Keratinocyte (primary cell): ENCODE measurements around the gene CYP11A1. TPM values are rescaled to one million over a fixed set of nuclear protein-coding genes. Genes with fewer than 3 reads are reported as not detected.

Source experiments
- DNase-seq: peaks from one replicate; pipeline ENCODE4 v3.0.0-alpha.2; 2011; ENCODE audit warnings: low read depth, missing footprints, low spot score
- FAIRE-seq: peaks from 2 replicates; lab custom pipeline; 2011; peaks lifted over from hg19 to GRCh38; lab: Jason Lieb, UNC
- H2AFZ ChIP-seq: 2 replicates; pipeline ENCODE4 v1.6.0; 2012; ENCODE audit warnings: low read length, control low read depth, inconsistent platforms; ENCODE audit not compliant: control insufficient read depth
- H3K27ac ChIP-seq: 2 replicates; pipeline ENCODE4 v1.5.1; 2011; ENCODE audit warnings: low read length; ENCODE audit not compliant: control insufficient read depth, insufficient read depth
- H3K27me3 ChIP-seq: 3 replicates; pipeline ENCODE4 v1.6.0; 2011; ENCODE audit warnings: low read length; ENCODE audit not compliant: control insufficient read depth, insufficient read depth; ENCODE audit errors: extremely low read depth
- H3K36me3 ChIP-seq, 2 experiments: 2 replicates in 1 of 2; 3 replicates in 1 of 2; pipeline ENCODE4 v1.5.1; 2011; ENCODE audit warnings: low read length in 2 of 2, mild to moderate bottlenecking in 1 of 2; ENCODE audit not compliant: control insufficient read depth in 2 of 2, insufficient read depth in 2 of 2; ENCODE audit errors: extremely low read depth in 1 of 2
- H3K4me1 ChIP-seq: 3 replicates; pipeline ENCODE4 v1.5.1; 2011; ENCODE audit warnings: low read length; ENCODE audit not compliant: control insufficient read depth, insufficient read depth; ENCODE audit errors: extremely low read depth
- H3K4me2 ChIP-seq: 3 replicates; pipeline ENCODE4 v1.6.0; 2011; ENCODE audit warnings: low read depth, low read length; ENCODE audit not compliant: control insufficient read depth, insufficient read depth; ENCODE audit errors: extremely low read depth
- H3K4me3 ChIP-seq, 3 experiments: fragments of 200-600 bp in 1 of 3; sonication (generic) in 1 of 3; 2 replicates in 2 of 3; 3 replicates in 1 of 3; pipeline ENCODE4 v1.5.1; 2011 to 2016; ENCODE audit warnings: low read length in 3 of 3, mild to moderate bottlenecking in 3 of 3, control low read depth in 2 of 3, inconsistent platforms in 1 of 3, low read depth in 1 of 3, mixed read lengths in 1 of 3, mixed run types in 1 of 3, moderate library complexity in 1 of 3; ENCODE audit not compliant: control insufficient read depth in 2 of 3, insufficient read depth in 2 of 3; ENCODE audit errors: extremely low read depth in 1 of 3
- H3K79me2 ChIP-seq: 2 replicates; pipeline ENCODE4 v1.6.0; 2012; ENCODE audit warnings: low read length; ENCODE audit not compliant: control insufficient read depth, insufficient read depth
- H3K9ac ChIP-seq: 3 replicates; pipeline ENCODE4 v1.6.0; 2011; ENCODE audit warnings: low read length; ENCODE audit not compliant: control insufficient read depth, insufficient read depth; ENCODE audit errors: extremely low read depth
- H3K9me1 ChIP-seq: 3 replicates; pipeline ENCODE4 v1.6.0; 2011; ENCODE audit warnings: low read length; ENCODE audit not compliant: control insufficient read depth, insufficient read depth; ENCODE audit errors: extremely low read depth
- H3K9me3 ChIP-seq: 2 replicates; pipeline ENCODE4 v1.5.1; 2012; ENCODE audit warnings: low read depth, low read length; ENCODE audit not compliant: control insufficient read depth
- H4K20me1 ChIP-seq: 3 replicates; pipeline ENCODE4 v1.6.0; 2011; ENCODE audit warnings: low read length; ENCODE audit not compliant: control insufficient read depth, insufficient read depth; ENCODE audit errors: extremely low read depth
- EZH2 ChIP-seq: IDR thresholded peaks from one replicate; pipeline ENCODE4 v1.6.1; 2012; ENCODE audit warnings: inconsistent platforms, mild to moderate bottlenecking, low read length, moderate library complexity
- dilution Hi-C: fragments of 300-500 bp; cut with MboI; formaldehyde crosslinking; loops from one replicate; pipeline ENCODE4 v1.7.0; 2020; ENCODE audit warnings: low sequenced_read_pairs; ENCODE audit not compliant: extremely low pct_ligation_motif_present
- polyA plus RNA-seq, 5 experiments: library from polyadenylated mRNA; depleted of rRNA in 3 of 5; stranded (reverse) in 3 of 5; stranded (forward) in 1 of 5; unstranded in 1 of 5; fragments of >200 nt; gene quantifications; 1 replicate in 1 of 5; 2 replicates in 3 of 5; 3 replicates in 1 of 5; pipeline versions ENCODE4 v1.2.1 to v1.2.3, GENCODE V29; 2011 to 2012; ENCODE audit warnings: missing spikeins in 2 of 5, low read depth in 1 of 5, low replicate concordance in 1 of 5
- TF ChIP-seq, protein P1 (sequence below), 3 experiments: IDR thresholded peaks in 1 of 3; conservative IDR thresholded peaks in 1 of 3; optimal IDR thresholded peaks in 1 of 3; 2 replicates in 2 of 3; 3 replicates in 1 of 3; pipeline versions ENCODE3 to v1.5.1; 2011; ENCODE audit warnings: low read length in 3 of 3, mild to moderate bottlenecking in 3 of 3, moderate library complexity in 2 of 3, control low read depth in 1 of 3, inconsistent platforms in 1 of 3; ENCODE audit not compliant: insufficient read depth in 2 of 3; ENCODE audit errors: extremely low read depth in 1 of 3

CYP11A1 gene
- polyA plus RNA-seq, 1 donor (not counting 4 experiments of a cell fraction or from before 2014, with no cell fraction given), result not detected

GRCh38 chr15:74403588-74403919 is 36.1 kb upstream of the CYP11A1 start:
- H3K79me2 ChIP-seq, result no peaks in the 10 kb centered on the region
- FAIRE-seq (no peak), DNase-seq (no peak)
- TF ChIP-seq EZH2, result no peak
- TF ChIP-seq, protein P1, sequence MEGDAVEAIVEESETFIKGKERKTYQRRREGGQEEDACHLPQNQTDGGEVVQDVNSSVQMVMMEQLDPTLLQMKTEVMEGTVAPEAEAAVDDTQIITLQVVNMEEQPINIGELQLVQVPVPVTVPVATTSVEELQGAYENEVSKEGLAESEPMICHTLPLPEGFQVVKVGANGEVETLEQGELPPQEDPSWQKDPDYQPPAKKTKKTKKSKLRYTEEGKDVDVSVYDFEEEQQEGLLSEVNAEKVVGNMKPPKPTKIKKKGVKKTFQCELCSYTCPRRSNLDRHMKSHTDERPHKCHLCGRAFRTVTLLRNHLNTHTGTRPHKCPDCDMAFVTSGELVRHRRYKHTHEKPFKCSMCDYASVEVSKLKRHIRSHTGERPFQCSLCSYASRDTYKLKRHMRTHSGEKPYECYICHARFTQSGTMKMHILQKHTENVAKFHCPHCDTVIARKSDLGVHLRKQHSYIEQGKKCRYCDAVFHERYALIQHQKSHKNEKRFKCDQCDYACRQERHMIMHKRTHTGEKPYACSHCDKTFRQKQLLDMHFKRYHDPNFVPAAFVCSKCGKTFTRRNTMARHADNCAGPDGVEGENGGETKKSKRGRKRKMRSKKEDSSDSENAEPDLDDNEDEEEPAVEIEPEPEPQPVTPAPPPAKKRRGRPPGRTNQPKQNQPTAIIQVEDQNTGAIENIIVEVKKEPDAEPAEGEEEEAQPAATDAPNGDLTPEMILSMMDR (optimal IDR thresholded peaks at IDR 0.05 in 1 of 3, IDR thresholded peaks at IDR 0.05 in 1 of 3, conservative IDR thresholded peaks at IDR 0.05 in 1 of 3; ENCODE audit: extremely low read depth in 1 of 3, insufficient read depth in 2 of 3, low read length in 3 of 3), result no peak
- peaks cover 56% of the 10 kb centered on the region for H3K4me1 ChIP-seq
- no peak overlapping the region for H3K4me2 ChIP-seq
- H3K27ac ChIP-seq, result no peak overlapping the region
- no peak overlapping the region for H3K4me3 ChIP-seq
- H3K36me3 ChIP-seq, result no peaks in the 10 kb centered on the region
- dilution Hi-C loops, result no loop called here
- H3K9me1 ChIP-seq, result peaks cover 5% of the 10 kb centered on the region
- H3K9ac ChIP-seq, result no peak overlapping the region
- H3K27me3 ChIP-seq, result no peaks in the 10 kb centered on the region
- H2AFZ ChIP-seq, result no peak overlapping the region
- H3K9me3 ChIP-seq, result no peaks in the 10 kb centered on the region
- no peaks in the 10 kb centered on the region for H4K20me1 ChIP-seq

- peaks cover 57% of the 10 kb centered on the region for H3K4me1 ChIP-seq
- FAIRE-seq (no peak), DNase-seq (no peak)
- TF ChIP-seq EZH2, result no peak
- TF ChIP-seq, protein P1 (optimal IDR thresholded peaks at IDR 0.05 in 1 of 3, IDR thresholded peaks at IDR 0.05 in 1 of 3, conservative IDR thresholded peaks at IDR 0.05 in 1 of 3; ENCODE audit: extremely low read depth in 1 of 3, insufficient read depth in 2 of 3, low read length in 3 of 3), result no peak
- H3K27me3 ChIP-seq, result no peaks in the 10 kb centered on the region
- no peaks in the 10 kb centered on the region for H3K79me2 ChIP-seq
- no peak overlapping the region for H3K4me2 ChIP-seq
- no peak overlapping the region for H3K4me3 ChIP-seq
- H3K27ac ChIP-seq, result no peak overlapping the region
- H3K9me1 ChIP-seq, result peaks cover 5% of the 10 kb centered on the region
- H3K9ac ChIP-seq, result no peak overlapping the region
- H2AFZ ChIP-seq, result no peak overlapping the region
- dilution Hi-C loops, result no loop called here
- no peaks in the 10 kb centered on the region for H3K9me3 ChIP-seq
- no peaks in the 10 kb centered on the region for H4K20me1 ChIP-seq
- H3K36me3 ChIP-seq, result no peaks in the 10 kb centered on the region
Observed at GRCh38 chr15:74402873-74403587, 35.6 kb upstream of the CYP11A1 start.
